Measurements from ENCODE around the gene AKR1C3.
"Not testable (repeated sequence)": the region's sequence is repeated elsewhere in the genome, so short reads cannot be mapped to it uniquely, and the experiment has no call there.

The AKR1C3 gene

GRCh38 chr10:5089865-5090264, 4.3 kb upstream of the AKR1C3 start:
- no peak for DNase-seq

GRCh38 chr10:5090551-5090950, 3.7 kb upstream of the AKR1C3 start:
- DNase-seq = no peak

GRCh38 chr10:5091196-5091595, 3.0 kb upstream of the AKR1C3 start:
- no peak for DNase-seq

- DNase-seq = no peak
Observed at GRCh38 chr10:5092375-5092774, 1.8 kb upstream of the AKR1C3 start.

GRCh38 chr10:5092848-5093790, 1.1 kb upstream of the AKR1C3 start:
- DNase-seq = no peak

- DNase-seq = no peak
Observed at GRCh38 chr10:5095687-5096086, 1.5 kb downstream of the AKR1C3 start.

GRCh38 chr10:5096108-5096507, 1.9 kb downstream of the AKR1C3 start:
- no peak for DNase-seq

- not testable (repeated sequence) for DNase-seq
Observed at GRCh38 chr10:5102479-5102878, 8.3 kb downstream of the AKR1C3 start.

GRCh38 chr10:5103481-5103880, 9.3 kb downstream of the AKR1C3 start:
- DNase-seq = no peak

GRCh38 chr10:5105626-5106025, 11.4 kb downstream of the AKR1C3 start:
- no peak for DNase-seq

GRCh38 chr10:5106553-5106952, 12.3 kb downstream of the AKR1C3 start:
- no peak for DNase-seq

- DNase-seq = no peak
Observed at GRCh38 chr10:5107860-5108526, 13.8 kb downstream of the AKR1C3 start.

GRCh38 chr10:5108658-5109416, 14.6 kb downstream of the AKR1C3 start:
- no peak for DNase-seq

GRCh38 chr10:5109861-5110260, 15.6 kb downstream of the AKR1C3 start:
- not testable (repeated sequence) for DNase-seq

- no peak for DNase-seq
Observed at GRCh38 chr10:5116621-5117020, 22.4 kb downstream of the AKR1C3 start.

GRCh38 chr10:5117026-5117425, 22.8 kb downstream of the AKR1C3 start:
- DNase-seq = no peak

GRCh38 chr10:5119997-5120396, 25.8 kb downstream of the AKR1C3 start:
- DNase-seq = not testable (repeated sequence)

GRCh38 chr10:5123886-5124285, 29.7 kb downstream of the AKR1C3 start:
- DNase-seq = no peak

GRCh38 chr10:5125315-5126044, 31.3 kb downstream of the AKR1C3 start:
- no peak for DNase-seq

- DNase-seq = no peak
Observed at GRCh38 chr10:5135581-5135980, 41.4 kb downstream of the AKR1C3 start.

GRCh38 chr10:5136468-5137087, 42.4 kb downstream of the AKR1C3 start:
- no peak for DNase-seq

- not testable (repeated sequence) for DNase-seq
Observed at GRCh38 chr10:5137699-5138098, 43.5 kb downstream of the AKR1C3 start.

Measured in NCI-H1436 (cell line).